Liver (tissue), 9 donors: ENCODE measurements around the gene HIP1R. TPM values are rescaled to one million over a fixed set of nuclear protein-coding genes. Genes with fewer than 3 reads are reported as not detected.

Experiments used
- DNase-seq: peaks from one replicate; pipeline ENCODE4 v3.0.0-alpha.2; 2017; ENCODE audit warnings: low spot score
- H3K27ac ChIP-seq, 2 donors: one replicate each; pipeline ENCODE4 v1.7.0; 2013; ENCODE audit warnings: inconsistent platforms in 2 of 2, low read length in 2 of 2, control low read depth in 1 of 2, low read depth in 1 of 2, mild to moderate bottlenecking in 1 of 2
- H3K27me3 ChIP-seq, 4 donors: one replicate each; pipeline versions ENCODE4 v1.6.1 to v1.7.0; 2013; ENCODE audit warnings: low read length in 3 of 4, inconsistent platforms in 1 of 4, mild to moderate bottlenecking in 1 of 4, moderate library complexity in 1 of 4; ENCODE audit not compliant: control insufficient read depth in 4 of 4, insufficient read depth in 4 of 4
- H3K36me3 ChIP-seq, 4 donors: one replicate each; pipeline versions ENCODE4 v1.6.1 to v1.7.0; 2013; ENCODE audit warnings: low read length in 3 of 4, mild to moderate bottlenecking in 3 of 4, low read depth in 1 of 4, moderate library complexity in 1 of 4; ENCODE audit not compliant: control insufficient read depth in 4 of 4, insufficient read depth in 3 of 4
- H3K4me1 ChIP-seq, 4 donors: one replicate each; pipeline versions ENCODE4 v1.6.1 to v1.7.0; 2013; ENCODE audit warnings: low read length in 3 of 4, mild to moderate bottlenecking in 3 of 4, moderate library complexity in 1 of 4; ENCODE audit not compliant: control insufficient read depth in 4 of 4, insufficient read depth in 4 of 4
- H3K4me3 ChIP-seq, 3 donors: one replicate each; pipeline versions ENCODE4 v1.6.1 to v1.7.0; 2013; ENCODE audit warnings: low read length in 3 of 3, control low read depth in 1 of 3, low read depth in 1 of 3, mild to moderate bottlenecking in 1 of 3
- H3K9ac ChIP-seq, 2 donors: one replicate each; pipeline ENCODE4 v1.7.0; 2013; ENCODE audit warnings: low read length in 2 of 2, mild to moderate bottlenecking in 2 of 2, moderate library complexity in 2 of 2, control low read depth in 1 of 2, low read depth in 1 of 2
- H3K9me3 ChIP-seq, 4 donors: one replicate each; pipeline versions ENCODE4 v1.6.1 to v1.7.0; 2013; ENCODE audit warnings: low read length in 3 of 4; ENCODE audit not compliant: control insufficient read depth in 4 of 4
- EGR1 ChIP-seq, 2 donors: IDR thresholded peaks; 2 replicates each; pipeline ENCODE4 v1.6.1; 2016 to 2018; ENCODE audit warnings: antibody characterized with exemption in 2 of 2, low read depth in 2 of 2
- FOXA1 ChIP-seq: IDR thresholded peaks from 2 replicates; pipeline ENCODE4 v1.6.1; 2016; ENCODE audit warnings: antibody characterized with exemption
- FOXA2 ChIP-seq: IDR thresholded peaks from 2 replicates; pipeline ENCODE4 v1.6.1; 2016; ENCODE audit warnings: antibody characterized with exemption
- GABPA ChIP-seq, 2 donors: IDR thresholded peaks in 1 of 2; conservative IDR thresholded peaks in 1 of 2; 2 replicates each; pipeline ENCODE4 v1.6.1; 2016; ENCODE audit warnings: antibody characterized with exemption in 2 of 2, mild to moderate bottlenecking in 1 of 2, moderate library complexity in 1 of 2
- HNF4A ChIP-seq, 2 donors: conservative IDR thresholded peaks; 2 replicates each; pipeline ENCODE4 v1.6.1; 2016; ENCODE audit warnings: antibody characterized with exemption in 2 of 2, mild to moderate bottlenecking in 2 of 2
- HNF4G ChIP-seq: IDR thresholded peaks from 2 replicates; pipeline ENCODE4 v1.6.1; 2016; ENCODE audit warnings: antibody characterized with exemption
- JUND ChIP-seq, 2 donors: IDR thresholded peaks; 2 replicates each; pipeline ENCODE4 v1.6.1; 2016; ENCODE audit warnings: antibody characterized with exemption in 2 of 2
- NR2F2 ChIP-seq: IDR thresholded peaks from 2 replicates; pipeline ENCODE4 v1.6.1; 2016; ENCODE audit warnings: antibody characterized with exemption
- RAD21 ChIP-seq, 2 donors: IDR thresholded peaks; 2 replicates each; pipeline ENCODE4 v1.6.1; 2016; ENCODE audit warnings: antibody characterized with exemption in 2 of 2, mild to moderate bottlenecking in 2 of 2
- RXRA ChIP-seq, 2 donors: IDR thresholded peaks; 2 replicates each; pipeline ENCODE4 v1.6.1; 2017 to 2018; ENCODE audit warnings: antibody characterized with exemption in 2 of 2, mild to moderate bottlenecking in 1 of 2
- SP1 ChIP-seq: IDR thresholded peaks from 2 replicates; pipeline ENCODE4 v1.6.1; 2018; ENCODE audit warnings: antibody characterized with exemption, mild to moderate bottlenecking
- TAF1 ChIP-seq: conservative IDR thresholded peaks from 2 replicates; pipeline ENCODE4 v1.6.1; 2016; ENCODE audit warnings: antibody characterized with exemption, mild to moderate bottlenecking
- YY1 ChIP-seq: IDR thresholded peaks from 2 replicates; pipeline ENCODE4 v1.6.1; 2016; ENCODE audit warnings: antibody characterized with exemption, mild to moderate bottlenecking
- WGBS: extraction: QIAGEN DNeasy Blood & Tissue Kit; methylation state at CpG from one replicate; pipeline ENCODE4 v1.1.7; 2013; 5-methylcytosine and 5-hydroxymethylcytosine counted together
- polyA plus RNA-seq, 2 donors: library from polyadenylated mRNA; stranded (reverse) in 1 of 2; unstranded in 1 of 2; fragments of 200-250 nt in 1 of 2; fragments of >200 nt in 1 of 2; fragmentation: Nextera tagmentation in 1 of 2; extraction: Ambion mirVana in 1 of 2; gene quantifications; one replicate each; pipeline versions ENCODE4 v1.2.1 to v1.2.3, GENCODE V29; 2013 to 2015
- total RNA-seq, 2 donors: library from RNA; depleted of rRNA; stranded (reverse); fragments of >200 nt; gene quantifications; one replicate each; pipeline ENCODE4 v1.2.3, GENCODE V29; 2014
- TF ChIP-seq, protein P1 (sequence below): IDR thresholded peaks from 2 replicates; pipeline ENCODE4 v1.6.1; 2016; ENCODE audit warnings: antibody characterized with exemption
- TF ChIP-seq, protein P2 (sequence below): IDR thresholded peaks from 2 replicates; pipeline ENCODE4 v1.6.1; 2016; ENCODE audit warnings: antibody characterized with exemption
- TF ChIP-seq, protein P3 (sequence below): fragments of 150-350 bp; IDR thresholded peaks from 2 replicates; pipeline ENCODE4 v1.5.1; 2017; ENCODE audit warnings: improper control_type of control experiment, low read depth, low read length; ENCODE audit not compliant: missing input control
- TF ChIP-seq, protein P4 (sequence below): IDR thresholded peaks from 2 replicates; pipeline ENCODE4 v1.6.1; 2016; ENCODE audit warnings: antibody characterized with exemption, mild to moderate bottlenecking
- TF ChIP-seq, protein P5 (sequence below): IDR thresholded peaks from 2 replicates; pipeline ENCODE4 v1.6.1; 2016; ENCODE audit warnings: antibody characterized with exemption
- donor health status: healthy.
- donor health status: healthy.
- donor health status: healthy.
- donor health status: healthy.
- donor health status: healthy.

The HIP1R gene
- total and polyA plus RNA-seq, 4 donors: 12.4 to 52.5 (median 17.0) TPM

DNA sequence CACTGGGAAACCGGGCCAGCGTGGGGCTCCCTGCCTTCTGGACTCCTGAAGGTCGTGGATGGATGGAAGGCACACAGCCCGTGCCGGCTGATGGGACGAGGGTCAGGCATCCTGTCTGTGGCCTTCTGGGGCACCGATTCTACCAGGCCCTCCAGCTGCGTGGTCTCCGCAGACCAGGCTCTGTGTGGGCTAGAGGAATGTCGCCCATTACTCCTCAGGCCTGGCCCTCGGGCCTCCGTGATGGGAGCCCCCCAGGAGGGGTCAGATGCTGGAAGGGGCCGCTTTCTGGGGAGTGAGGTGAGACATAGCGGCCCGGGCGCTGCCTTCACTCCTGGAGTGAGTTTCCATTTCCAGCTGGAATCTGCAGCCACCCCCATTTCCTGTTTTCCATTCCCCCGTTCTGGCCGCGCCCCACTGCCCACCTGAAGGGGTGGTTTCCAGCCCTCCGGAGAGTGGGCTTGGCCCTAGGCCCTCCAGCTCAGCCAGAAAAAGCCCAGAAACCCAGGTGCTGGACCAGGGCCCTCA, 26.9 kb downstream of the HIP1R start:
- TF ChIP-seq JUND (IDR thresholded peaks at IDR 0.05) (no peak), EGR1 (IDR thresholded peaks at IDR 0.05; ENCODE audit: low read depth in 2 of 2) (no peak)
- TF ChIP-seq, protein P1, sequence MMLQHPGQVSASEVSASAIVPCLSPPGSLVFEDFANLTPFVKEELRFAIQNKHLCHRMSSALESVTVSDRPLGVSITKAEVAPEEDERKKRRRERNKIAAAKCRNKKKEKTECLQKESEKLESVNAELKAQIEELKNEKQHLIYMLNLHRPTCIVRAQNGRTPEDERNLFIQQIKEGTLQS: no peak
- 70% methylated on average over 20 of the region's 20 CpGs for WGBS
- no peak for DNase-seq
- H3K36me3 ChIP-seq: peaks cover 0 to 8% (median 2%) of the 10 kb centered on the region in 4 donors
- no peak overlapping the region for H3K9ac ChIP-seq
- no peaks in the 10 kb centered on the region for H3K27me3 ChIP-seq
- H3K27ac ChIP-seq: peak overlapping the region; percentile 46 to 56
- H3K4me3 ChIP-seq: no peak overlapping the region
- H3K4me1 ChIP-seq: peaks cover 26 to 70% (median 55%) of the 10 kb centered on the region in 4 donors
- H3K9me3 ChIP-seq: no peaks in the 10 kb centered on the region

DNA sequence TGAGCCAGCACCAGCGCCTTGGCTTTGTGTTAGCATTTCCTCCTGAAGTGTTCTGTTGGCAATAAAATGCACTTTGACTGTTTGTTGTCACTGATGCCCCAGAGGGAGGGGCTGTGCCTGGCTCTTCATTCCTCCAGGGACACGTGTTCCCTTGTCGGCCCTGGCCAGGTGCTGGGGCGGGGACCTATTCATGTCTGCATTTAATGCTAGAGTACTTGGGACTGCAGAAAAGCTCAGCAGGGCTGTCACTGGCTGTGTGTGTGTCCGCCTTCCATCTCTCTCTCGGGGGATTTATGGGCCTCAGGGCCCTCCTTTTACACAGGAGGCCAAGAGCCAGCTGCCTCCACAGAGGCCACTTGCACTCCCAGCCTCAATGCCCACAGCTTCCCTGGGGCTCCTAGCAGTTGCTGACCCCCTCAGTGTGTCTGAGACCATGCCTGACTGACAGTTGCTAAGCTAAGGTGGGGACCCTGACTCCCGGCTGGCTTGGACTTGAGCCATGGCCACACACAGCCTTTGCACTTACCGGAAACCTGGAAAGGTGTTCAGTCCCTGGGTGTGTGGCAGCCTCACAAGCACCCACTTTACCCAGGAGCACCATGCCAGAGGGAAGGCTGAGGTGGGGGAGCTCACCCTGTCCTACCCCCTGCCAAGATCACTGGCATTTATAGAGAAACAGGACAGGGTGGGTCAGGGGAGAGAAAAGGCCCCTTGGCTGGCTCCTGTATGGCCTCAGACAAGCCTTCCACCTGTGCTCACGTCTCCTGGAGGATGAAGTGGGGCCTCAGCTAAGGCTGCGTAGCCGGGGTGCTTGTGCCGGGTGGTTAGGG, 27.8 kb downstream of the HIP1R start:
- H3K27ac ChIP-seq: peak overlapping the region; percentile 46 to 84
- no peaks in the 10 kb centered on the region for H3K27me3 ChIP-seq
- 45% methylated on average over 12 of the region's 12 CpGs for WGBS
- peaks cover 31 to 79% (median 63%) of the 10 kb centered on the region in 4 donors for H3K4me1 ChIP-seq
- TF ChIP-seq GABPA (IDR thresholded peaks at IDR 0.05 in 1 of 2, conservative IDR thresholded peaks at IDR 0.05 in 1 of 2): no peak
- TF ChIP-seq RXRA (IDR thresholded peaks at IDR 0.05): peak in 1 of 2 donors; percentile 67
- TF ChIP-seq RAD21 (IDR thresholded peaks at IDR 0.05): peak; percentile 12 to 33
- TF ChIP-seq FOXA1: no peak
- no peak for TF ChIP-seq TAF1
- TF ChIP-seq SP1: peak; percentile 56
- TF ChIP-seq HNF4G: no peak
- TF ChIP-seq, protein P2, sequence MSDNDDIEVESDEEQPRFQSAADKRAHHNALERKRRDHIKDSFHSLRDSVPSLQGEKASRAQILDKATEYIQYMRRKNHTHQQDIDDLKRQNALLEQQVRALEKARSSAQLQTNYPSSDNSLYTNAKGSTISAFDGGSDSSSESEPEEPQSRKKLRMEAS: no peak
- TF ChIP-seq NR2F2: no peak
- TF ChIP-seq, protein P3, sequence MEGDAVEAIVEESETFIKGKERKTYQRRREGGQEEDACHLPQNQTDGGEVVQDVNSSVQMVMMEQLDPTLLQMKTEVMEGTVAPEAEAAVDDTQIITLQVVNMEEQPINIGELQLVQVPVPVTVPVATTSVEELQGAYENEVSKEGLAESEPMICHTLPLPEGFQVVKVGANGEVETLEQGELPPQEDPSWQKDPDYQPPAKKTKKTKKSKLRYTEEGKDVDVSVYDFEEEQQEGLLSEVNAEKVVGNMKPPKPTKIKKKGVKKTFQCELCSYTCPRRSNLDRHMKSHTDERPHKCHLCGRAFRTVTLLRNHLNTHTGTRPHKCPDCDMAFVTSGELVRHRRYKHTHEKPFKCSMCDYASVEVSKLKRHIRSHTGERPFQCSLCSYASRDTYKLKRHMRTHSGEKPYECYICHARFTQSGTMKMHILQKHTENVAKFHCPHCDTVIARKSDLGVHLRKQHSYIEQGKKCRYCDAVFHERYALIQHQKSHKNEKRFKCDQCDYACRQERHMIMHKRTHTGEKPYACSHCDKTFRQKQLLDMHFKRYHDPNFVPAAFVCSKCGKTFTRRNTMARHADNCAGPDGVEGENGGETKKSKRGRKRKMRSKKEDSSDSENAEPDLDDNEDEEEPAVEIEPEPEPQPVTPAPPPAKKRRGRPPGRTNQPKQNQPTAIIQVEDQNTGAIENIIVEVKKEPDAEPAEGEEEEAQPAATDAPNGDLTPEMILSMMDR: no peak
- TF ChIP-seq, protein P4, sequence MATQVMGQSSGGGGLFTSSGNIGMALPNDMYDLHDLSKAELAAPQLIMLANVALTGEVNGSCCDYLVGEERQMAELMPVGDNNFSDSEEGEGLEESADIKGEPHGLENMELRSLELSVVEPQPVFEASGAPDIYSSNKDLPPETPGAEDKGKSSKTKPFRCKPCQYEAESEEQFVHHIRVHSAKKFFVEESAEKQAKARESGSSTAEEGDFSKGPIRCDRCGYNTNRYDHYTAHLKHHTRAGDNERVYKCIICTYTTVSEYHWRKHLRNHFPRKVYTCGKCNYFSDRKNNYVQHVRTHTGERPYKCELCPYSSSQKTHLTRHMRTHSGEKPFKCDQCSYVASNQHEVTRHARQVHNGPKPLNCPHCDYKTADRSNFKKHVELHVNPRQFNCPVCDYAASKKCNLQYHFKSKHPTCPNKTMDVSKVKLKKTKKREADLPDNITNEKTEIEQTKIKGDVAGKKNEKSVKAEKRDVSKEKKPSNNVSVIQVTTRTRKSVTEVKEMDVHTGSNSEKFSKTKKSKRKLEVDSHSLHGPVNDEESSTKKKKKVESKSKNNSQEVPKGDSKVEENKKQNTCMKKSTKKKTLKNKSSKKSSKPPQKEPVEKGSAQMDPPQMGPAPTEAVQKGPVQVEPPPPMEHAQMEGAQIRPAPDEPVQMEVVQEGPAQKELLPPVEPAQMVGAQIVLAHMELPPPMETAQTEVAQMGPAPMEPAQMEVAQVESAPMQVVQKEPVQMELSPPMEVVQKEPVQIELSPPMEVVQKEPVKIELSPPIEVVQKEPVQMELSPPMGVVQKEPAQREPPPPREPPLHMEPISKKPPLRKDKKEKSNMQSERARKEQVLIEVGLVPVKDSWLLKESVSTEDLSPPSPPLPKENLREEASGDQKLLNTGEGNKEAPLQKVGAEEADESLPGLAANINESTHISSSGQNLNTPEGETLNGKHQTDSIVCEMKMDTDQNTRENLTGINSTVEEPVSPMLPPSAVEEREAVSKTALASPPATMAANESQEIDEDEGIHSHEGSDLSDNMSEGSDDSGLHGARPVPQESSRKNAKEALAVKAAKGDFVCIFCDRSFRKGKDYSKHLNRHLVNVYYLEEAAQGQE: no peak
- TF ChIP-seq FOXA2: no peak
- peak; percentile 59 to 68 for TF ChIP-seq HNF4A (conservative IDR thresholded peaks at IDR 0.05)
- peak; percentile 42 for TF ChIP-seq YY1
- TF ChIP-seq, protein P1: no peak
- TF ChIP-seq, protein P5, sequence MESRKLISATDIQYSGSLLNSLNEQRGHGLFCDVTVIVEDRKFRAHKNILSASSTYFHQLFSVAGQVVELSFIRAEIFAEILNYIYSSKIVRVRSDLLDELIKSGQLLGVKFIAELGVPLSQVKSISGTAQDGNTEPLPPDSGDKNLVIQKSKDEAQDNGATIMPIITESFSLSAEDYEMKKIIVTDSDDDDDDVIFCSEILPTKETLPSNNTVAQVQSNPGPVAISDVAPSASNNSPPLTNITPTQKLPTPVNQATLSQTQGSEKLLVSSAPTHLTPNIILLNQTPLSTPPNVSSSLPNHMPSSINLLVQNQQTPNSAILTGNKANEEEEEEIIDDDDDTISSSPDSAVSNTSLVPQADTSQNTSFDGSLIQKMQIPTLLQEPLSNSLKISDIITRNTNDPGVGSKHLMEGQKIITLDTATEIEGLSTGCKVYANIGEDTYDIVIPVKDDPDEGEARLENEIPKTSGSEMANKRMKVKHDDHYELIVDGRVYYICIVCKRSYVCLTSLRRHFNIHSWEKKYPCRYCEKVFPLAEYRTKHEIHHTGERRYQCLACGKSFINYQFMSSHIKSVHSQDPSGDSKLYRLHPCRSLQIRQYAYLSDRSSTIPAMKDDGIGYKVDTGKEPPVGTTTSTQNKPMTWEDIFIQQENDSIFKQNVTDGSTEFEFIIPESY: no peak
- no peak for TF ChIP-seq JUND (IDR thresholded peaks at IDR 0.05)
- no peak for TF ChIP-seq EGR1 (IDR thresholded peaks at IDR 0.05; ENCODE audit: low read depth in 2 of 2)
- no peaks in the 10 kb centered on the region for H3K9me3 ChIP-seq
- peak overlapping the region in 1 of 2 donors; percentile 5 for H3K9ac ChIP-seq
- peaks cover 0 to 5% (median 2%) of the 10 kb centered on the region in 4 donors for H3K36me3 ChIP-seq
- DNase-seq: no peak
- H3K4me3 ChIP-seq: no peak overlapping the region
